H1 (cell line): Measurements from ENCODE around the gene KIF26B.

ENCODE experiments used
- POLR2A ChIP-seq, 2 experiments: IDR thresholded peaks; 1 replicate in 1 of 2; 2 replicates in 1 of 2; pipeline ENCODE4 v1.6.1; 2011; ENCODE audit warnings: low read depth in 2 of 2, low read length in 2 of 2, mild to moderate bottlenecking in 2 of 2; ENCODE audit errors: control extremely low read depth in 1 of 2
- SUZ12 ChIP-seq: fragments of 200-600 bp; sonication (generic); IDR thresholded peaks from 2 replicates; pipeline ENCODE4 v1.6.1; 2012; ENCODE audit warnings: mild to moderate bottlenecking, inconsistent platforms, low read length, moderate library complexity, mixed read lengths
- TAF1 ChIP-seq: IDR thresholded peaks from 2 replicates; pipeline ENCODE4 v1.6.1; 2011; ENCODE audit warnings: mild to moderate bottlenecking, low read depth, low read length

DNA sequence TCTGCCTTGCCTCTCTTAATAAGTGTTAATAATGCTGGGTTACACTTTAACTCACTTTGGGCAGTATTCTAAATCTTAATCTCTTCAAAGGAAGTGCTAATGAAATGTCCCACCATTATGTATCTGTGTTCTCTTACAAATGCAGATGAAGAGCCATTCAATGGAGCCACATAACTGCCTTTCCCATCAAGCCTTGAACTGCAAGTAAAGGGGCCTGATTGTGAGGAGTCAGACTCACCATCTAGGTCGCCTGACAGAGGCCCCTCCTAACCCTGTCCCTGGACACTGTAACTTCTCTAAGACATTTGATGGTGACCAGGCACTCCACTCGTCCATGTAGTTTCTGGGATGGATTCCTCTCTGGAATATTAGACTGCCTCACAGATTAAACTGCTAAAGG lies 329.4 kb downstream of the KIF26B start:
- no peak for TF ChIP-seq TAF1
- no peak for TF ChIP-seq SUZ12
- TF ChIP-seq POLR2A (IDR thresholded peaks at IDR 0.05; ENCODE audit: control extremely low read depth in 1 of 2, low read depth in 2 of 2, low read length in 2 of 2) = no peak
